ENCODE measurements around the gene MYO1G. TPM values are rescaled to one million over a fixed set of nuclear protein-coding genes. Genes with fewer than 3 reads are reported as not detected.
A peak's percentile ranks its signal among the peaks of the same experiment; 100 is the strongest.

The MYO1G gene
- total RNA-seq, 1 donor from 2014 or later = 450 TPM

GRCh38 chr7:45013465-45013967 is 34.7 kb upstream of the MYO1G start:
- Mint-ChIP-seq H3K27ac (peak overlapping the region; percentile 16), H3K27me3 (ENCODE audit: low read depth) (no peaks in the 10 kb centered on the region), H3K4me1 (ENCODE audit: low read depth) (peaks cover 31% of the 10 kb centered on the region), H3K36me3 (ENCODE audit: low read depth) (peaks cover 53% of the 10 kb centered on the region), H3K4me3 (ENCODE audit: low read depth) (no peak overlapping the region), H3K9me3 (no peaks in the 10 kb centered on the region)
- DNase-seq (ENCODE audit: low spot score) = no peak
- intact Hi-C loops (cut with micrococcal nuclease) = no loop called here

GRCh38 chr7:45007571-45008328 is 28.9 kb upstream of the MYO1G start:
- Mint-ChIP-seq H3K36me3 (ENCODE audit: low read depth) (peaks cover 49% of the 10 kb centered on the region), H3K4me3 (ENCODE audit: low read depth) (no peak overlapping the region), H3K27ac (peak overlapping the region; percentile 55), H3K27me3 (ENCODE audit: low read depth) (no peaks in the 10 kb centered on the region), H3K9me3 (no peaks in the 10 kb centered on the region), H3K4me1 (ENCODE audit: low read depth) (peaks cover 40% of the 10 kb centered on the region)
- intact Hi-C loops (cut with micrococcal nuclease) = no loop called here
- DNase-seq (ENCODE audit: low spot score) = no peak

DNA sequence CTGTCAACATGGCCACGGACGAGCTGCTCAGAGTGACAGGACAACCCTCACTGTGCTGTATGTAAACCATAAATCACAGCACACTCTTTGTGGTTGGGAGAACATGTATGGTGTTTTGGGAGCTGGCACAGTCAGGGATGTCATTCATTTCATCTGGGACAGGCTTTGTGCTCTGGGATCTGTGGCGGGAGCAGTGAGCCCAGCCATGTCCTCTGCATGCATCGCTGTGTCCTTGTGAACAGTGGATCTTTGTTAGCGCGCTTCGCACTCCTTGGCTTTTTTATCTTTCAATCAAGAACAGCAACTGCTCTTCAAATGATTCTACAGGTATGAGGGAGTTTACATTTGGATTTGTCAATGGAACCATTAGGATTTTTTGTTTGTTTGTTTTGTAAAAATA is 28.3 kb upstream of the MYO1G start:
- Mint-ChIP-seq H3K27ac (peak overlapping the region; percentile 36), H3K36me3 (ENCODE audit: low read depth) (peaks cover 44% of the 10 kb centered on the region), H3K4me1 (ENCODE audit: low read depth) (peaks cover 40% of the 10 kb centered on the region), H3K27me3 (ENCODE audit: low read depth) (no peaks in the 10 kb centered on the region), H3K4me3 (ENCODE audit: low read depth) (no peak overlapping the region), H3K9me3 (no peaks in the 10 kb centered on the region)
- no peak for DNase-seq (ENCODE audit: low spot score)
- intact Hi-C loops (cut with micrococcal nuclease) = no loop called here

DNA sequence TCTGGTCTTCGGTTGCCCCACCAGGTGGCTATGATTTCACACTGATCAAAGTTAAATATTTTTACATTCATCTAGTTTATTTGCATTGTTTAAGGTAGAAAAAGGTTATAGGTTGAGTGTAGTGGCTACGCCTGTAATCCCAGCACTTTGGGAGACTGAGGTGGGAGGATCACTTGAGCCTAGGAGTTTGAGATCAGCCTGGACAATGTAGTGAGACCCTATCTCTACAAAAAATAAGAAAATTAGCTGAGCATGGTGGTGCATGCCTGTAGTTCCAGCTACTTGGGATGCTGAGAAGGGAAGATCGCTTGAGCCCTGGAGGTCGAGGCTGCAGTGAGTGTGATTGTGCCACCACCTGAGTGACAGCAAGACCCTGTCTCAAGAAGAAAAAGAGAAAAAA is 25.0 kb upstream of the MYO1G start:
- intact Hi-C loops (cut with micrococcal nuclease) = no loop called here
- no peak for DNase-seq (ENCODE audit: low spot score)
- no peaks in the 10 kb centered on the region for H3K9me3 Mint-ChIP-seq
- H3K36me3 Mint-ChIP-seq (ENCODE audit: low read depth) = peaks cover 37% of the 10 kb centered on the region
- H3K27ac Mint-ChIP-seq = no peak overlapping the region
- H3K4me1 Mint-ChIP-seq (ENCODE audit: low read depth) = peaks cover 43% of the 10 kb centered on the region
- H3K27me3 Mint-ChIP-seq (ENCODE audit: low read depth) = no peaks in the 10 kb centered on the region
- H3K4me3 Mint-ChIP-seq (ENCODE audit: low read depth) = no peak overlapping the region

GRCh38 chr7:45001826-45002225 is 23.0 kb upstream of the MYO1G start:
- intact Hi-C loops (cut with micrococcal nuclease) = loop anchor here (2.0 kb wide), 1 partner anchor 31 kb away; no protein-coding TSS in a partner anchor
- Mint-ChIP-seq H3K27me3 (ENCODE audit: low read depth) (no peaks in the 10 kb centered on the region), H3K9me3 (no peaks in the 10 kb centered on the region), H3K4me1 (ENCODE audit: low read depth) (peaks cover 40% of the 10 kb centered on the region), H3K4me3 (ENCODE audit: low read depth) (peak overlapping the region; percentile 95), H3K36me3 (ENCODE audit: low read depth) (peaks cover 23% of the 10 kb centered on the region), H3K27ac (peak overlapping the region; percentile 94)
- DNase-seq (ENCODE audit: low spot score) = no peak

- H3K27ac Mint-ChIP-seq = peak overlapping the region; percentile 94
- peaks cover 42% of the 10 kb centered on the region for H3K4me1 Mint-ChIP-seq (ENCODE audit: low read depth)
- intact Hi-C loops (cut with micrococcal nuclease) = loop anchor here (2.0 kb wide), 1 partner anchor 32 kb away; no protein-coding TSS in a partner anchor
- peak overlapping the region; percentile 95 for H3K4me3 Mint-ChIP-seq (ENCODE audit: low read depth)
- DNase-seq (ENCODE audit: low spot score) = peak; percentile 49
- H3K36me3 Mint-ChIP-seq (ENCODE audit: low read depth) = peaks cover 23% of the 10 kb centered on the region
- H3K27me3 Mint-ChIP-seq (ENCODE audit: low read depth) = no peaks in the 10 kb centered on the region
- no peaks in the 10 kb centered on the region for H3K9me3 Mint-ChIP-seq
Observed at GRCh38 chr7:45001138-45001694, 22.4 kb upstream of the MYO1G start.

GRCh38 chr7:45000093-45001032 is 21.5 kb upstream of the MYO1G start, which contains the start of gene CCM2:
Gene CCM2, plus strand, starts transcription at chr7:45000201. Its CDS starts 133 bp downstream, at chr7:45000334.
- H3K36me3 Mint-ChIP-seq (ENCODE audit: low read depth) = peaks cover 16% of the 10 kb centered on the region
- intact Hi-C loops (cut with micrococcal nuclease) = loop anchor here (1.0 to 2.0 kb wide), 3 partner anchors 32 to 115 kb away; partner anchors contain the start of genes PURB and TBRG4
- H3K4me1 Mint-ChIP-seq (ENCODE audit: low read depth) = peaks cover 45% of the 10 kb centered on the region
- H3K4me3 Mint-ChIP-seq (ENCODE audit: low read depth) = peak within 1 kb of the TSS; percentile 95
- no peak for DNase-seq (ENCODE audit: low spot score)
- H3K27ac Mint-ChIP-seq = peak within 1 kb of the TSS; percentile 94
- H3K9me3 Mint-ChIP-seq = no peaks in the 10 kb centered on the region
- H3K27me3 Mint-ChIP-seq (ENCODE audit: low read depth) = no peaks in the 10 kb centered on the region

DNA sequence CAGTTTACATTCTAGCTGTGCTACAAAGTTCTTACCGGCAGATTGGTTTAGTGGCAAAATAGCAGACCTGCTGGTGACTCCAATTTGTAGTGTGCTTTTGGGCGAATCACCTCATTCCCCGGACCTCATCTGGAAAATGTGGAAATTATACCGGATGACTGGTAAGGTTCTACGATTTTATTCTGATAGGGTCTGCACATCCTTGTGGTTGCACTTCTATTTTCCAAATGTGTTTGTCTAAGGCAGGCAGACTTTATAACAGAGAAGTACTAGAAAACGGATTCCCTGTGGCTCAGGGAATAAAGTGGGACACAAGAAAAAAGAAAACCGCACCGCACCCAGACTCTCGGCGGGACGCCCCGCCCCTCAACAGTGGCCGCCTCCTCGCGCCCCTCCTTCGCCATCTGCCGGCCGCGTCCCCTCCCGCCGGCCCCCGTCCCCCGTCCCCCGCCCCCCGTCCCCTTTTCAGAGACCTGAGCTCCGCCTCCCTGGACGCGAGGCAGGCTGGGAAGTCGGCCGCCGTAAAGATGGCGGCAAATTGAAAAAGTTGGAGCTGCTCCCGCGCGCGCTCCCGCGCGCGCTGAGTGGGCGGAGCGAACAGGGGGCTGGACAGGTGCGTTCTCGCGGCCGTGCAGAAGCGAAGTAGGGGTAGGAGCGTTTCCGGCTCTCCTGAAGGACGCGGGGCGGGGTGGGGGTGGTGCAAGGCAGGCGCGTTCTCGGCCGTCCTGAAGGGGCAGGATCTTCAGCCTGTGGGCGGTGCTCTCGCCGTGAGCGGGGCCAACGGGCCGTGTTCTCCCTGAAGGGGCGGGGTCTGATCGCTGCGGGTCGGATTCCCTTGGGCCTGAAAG is 20.7 kb upstream of the MYO1G start:
- H3K4me1 Mint-ChIP-seq (ENCODE audit: low read depth) = peaks cover 50% of the 10 kb centered on the region
- peak overlapping the region; percentile 86 for H3K4me3 Mint-ChIP-seq (ENCODE audit: low read depth)
- intact Hi-C loops (cut with micrococcal nuclease) = loop anchor here (1.0 to 2.0 kb wide), 6 partner anchors 13 to 151 kb away; partner anchors contain the start of genes H2AZ2, MYO1G, PURB and TBRG4
- H3K9me3 Mint-ChIP-seq = no peaks in the 10 kb centered on the region
- peak; percentile 100 for DNase-seq (ENCODE audit: low spot score)
- peak overlapping the region; percentile 93 for H3K27ac Mint-ChIP-seq
- peaks cover 11% of the 10 kb centered on the region for H3K36me3 Mint-ChIP-seq (ENCODE audit: low read depth)
- no peaks in the 10 kb centered on the region for H3K27me3 Mint-ChIP-seq (ENCODE audit: low read depth)

DNA sequence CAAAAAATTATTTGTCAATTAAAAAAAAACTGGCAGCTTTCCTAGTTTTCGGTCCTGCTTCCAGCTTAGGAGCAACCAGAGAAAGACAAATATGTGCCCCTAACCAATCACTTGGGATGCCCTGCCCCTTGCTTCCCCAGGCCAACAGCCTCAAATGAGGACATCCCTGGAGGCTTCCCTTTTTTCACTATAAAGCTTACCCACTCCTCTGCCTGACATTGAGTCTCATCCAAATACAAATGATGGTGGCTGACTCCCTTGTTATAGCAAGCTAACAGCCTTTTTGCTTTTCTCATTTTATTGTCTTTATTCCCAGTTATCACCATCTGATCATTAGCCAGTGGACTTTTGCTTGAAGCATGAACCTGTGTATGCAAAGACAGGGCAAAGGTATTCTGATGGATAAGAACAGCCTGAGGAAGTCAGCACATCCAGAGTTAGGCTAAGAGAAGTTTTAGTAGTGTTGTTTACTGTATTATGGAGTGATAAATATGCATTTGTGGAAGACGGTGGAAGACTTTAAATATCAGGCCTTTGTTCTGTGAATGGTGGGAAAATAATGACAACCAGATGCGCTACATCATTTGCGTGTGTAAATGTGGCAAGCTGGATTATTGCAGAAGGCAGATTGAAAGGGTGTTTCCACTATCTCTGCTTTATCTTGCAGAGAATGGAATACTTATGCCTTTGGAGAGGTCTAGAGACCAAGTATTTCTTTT is 19.5 kb upstream of the MYO1G start:
- Mint-ChIP-seq H3K36me3 (ENCODE audit: low read depth) (peaks cover 8% of the 10 kb centered on the region), H3K4me3 (ENCODE audit: low read depth) (peak overlapping the region; percentile 71), H3K4me1 (ENCODE audit: low read depth) (peaks cover 47% of the 10 kb centered on the region), H3K9me3 (no peaks in the 10 kb centered on the region), H3K27me3 (ENCODE audit: low read depth) (no peaks in the 10 kb centered on the region), H3K27ac (peak overlapping the region; percentile 59)
- no peak for DNase-seq (ENCODE audit: low spot score)
- intact Hi-C loops (cut with micrococcal nuclease) = no loop called here

DNA sequence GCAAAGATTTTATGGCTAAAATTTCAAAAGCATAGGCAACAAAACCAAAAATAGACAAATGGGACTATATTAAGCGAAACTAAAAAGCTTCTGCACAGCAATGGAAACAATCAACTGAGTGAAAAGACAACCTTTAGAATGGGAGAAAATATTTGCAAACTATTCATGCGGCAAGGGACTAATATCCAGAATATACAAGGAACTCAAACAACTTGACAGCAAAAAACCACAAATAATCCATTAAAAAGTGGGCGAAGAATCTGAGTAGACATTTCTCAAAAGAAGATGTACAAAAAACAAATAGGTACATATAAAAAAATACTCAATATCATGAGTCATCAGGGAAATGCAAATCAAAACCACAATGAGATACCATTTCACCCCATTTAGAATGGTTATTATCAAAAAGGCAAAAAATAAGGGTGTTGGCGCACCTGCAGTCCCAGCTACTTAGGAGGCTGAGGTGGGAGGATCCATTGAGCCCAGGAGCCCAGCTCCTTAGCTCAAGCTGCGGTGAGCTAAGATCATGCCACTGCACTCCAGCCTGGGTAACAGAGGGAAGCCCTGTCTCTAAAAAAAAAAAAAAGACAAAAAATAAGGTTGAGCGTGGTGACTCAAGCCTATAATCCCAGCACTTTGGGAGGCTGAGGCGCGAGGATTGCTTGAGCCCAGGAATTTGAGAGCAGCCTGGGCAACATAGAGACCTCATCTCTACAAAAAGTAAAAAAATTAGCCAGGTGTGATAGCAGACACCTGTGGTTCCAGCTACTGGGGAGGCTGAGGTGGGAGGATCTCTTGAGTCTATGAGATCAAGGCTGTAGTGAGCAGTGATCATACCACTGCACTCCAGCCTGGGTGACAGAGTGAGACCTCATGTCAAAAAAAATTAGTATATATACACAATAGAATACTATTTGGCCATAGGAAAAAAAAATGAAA is 17.0 kb upstream of the MYO1G start:
- DNase-seq (ENCODE audit: low spot score) = no peak
- H3K4me3 Mint-ChIP-seq (ENCODE audit: low read depth) = peak overlapping the region; percentile 53
- intact Hi-C loops (cut with micrococcal nuclease) = loop anchor here (1.0 kb wide), 1 partner anchor 10 kb away; no protein-coding TSS in a partner anchor
- peaks cover 34% of the 10 kb centered on the region for H3K4me1 Mint-ChIP-seq (ENCODE audit: low read depth)
- H3K9me3 Mint-ChIP-seq = no peaks in the 10 kb centered on the region
- peaks cover 3% of the 10 kb centered on the region for H3K36me3 Mint-ChIP-seq (ENCODE audit: low read depth)
- H3K27ac Mint-ChIP-seq = peak overlapping the region; percentile 78
- no peaks in the 10 kb centered on the region for H3K27me3 Mint-ChIP-seq (ENCODE audit: low read depth)

Measured in activated T-helper 2 cell treated with anti-CD3 and anti-CD28 coated beads, Interferon-gamma antibody, Interleukin-2, Interleukin-4, amounts not matched to agents 10 μg/mL and 5 μg/mL and 100 μg/mL, durations not matched to agents 14 hours and 24 hours and 36 hours (primary cell).